Upper lobe of left lung (tissue), 6 donors: ENCODE data around the gene PEX11B. TPM values are rescaled to one million over a fixed set of nuclear protein-coding genes. Genes with fewer than 3 reads are reported as not detected.

Experiments used
- ATAC-seq, 2 donors: fragments of 200-7000 bp; cut with Tn5 transposase; one replicate each; pipeline ENCODE4 v1.9.1; 2022; ENCODE audit warnings: mild to moderate bottlenecking in 2 of 2, moderate library complexity in 2 of 2; ENCODE audit not compliant: low FRiP score in 2 of 2
- DNase-seq, 2 donors: peaks; one replicate each; pipeline ENCODE4 v3.0.0-alpha.2; 2019 to 2020
- H3K27ac ChIP-seq, 4 donors: fragments of 200-600 bp; sonication (generic); one replicate each; pipeline ENCODE4 v1.5.1; 2016 to 2019
- H3K27me3 ChIP-seq, 4 donors: fragments of 200-600 bp; sonication (generic); one replicate each; pipeline ENCODE4 v1.5.1; 2017 to 2019
- H3K36me3 ChIP-seq, 4 donors: fragments of 200-600 bp; sonication (generic); one replicate each; pipeline ENCODE4 v1.5.1; 2016 to 2019
- H3K4me1 ChIP-seq, 4 donors: fragments of 200-600 bp; sonication (generic); one replicate each; pipeline ENCODE4 v1.5.1; 2018 to 2019
- H3K4me3 ChIP-seq, 4 donors: fragments of 200-600 bp; sonication (generic); one replicate each; pipeline ENCODE4 v1.5.1; 2017 to 2019; ENCODE audit warnings: mild to moderate bottlenecking in 2 of 4, moderate library complexity in 1 of 4
- H3K9me3 ChIP-seq, 4 donors: fragments of 200-600 bp; sonication (generic); one replicate each; pipeline ENCODE4 v1.5.1; 2018 to 2019
- CTCF ChIP-seq, 6 experiments: fragments of 450-650 bp in 4 of 6; fragments of 200-600 bp in 2 of 6; sonication (generic) in 2 of 6; IDR thresholded peaks; one replicate each; pipeline ENCODE4 v1.5.1; 2016 to 2019; ENCODE audit warnings: antibody characterized with exemption in 6 of 6
- EP300 ChIP-seq, 4 donors: sonication (generic); formaldehyde crosslinking; IDR thresholded peaks; one replicate each; pipeline ENCODE4 v1.5.1; 2017; ENCODE audit warnings: antibody characterized with exemption in 4 of 4, control low read depth in 2 of 4
- POLR2A ChIP-seq, 4 donors: fragments of 450-650 bp; IDR thresholded peaks; one replicate each; pipeline ENCODE4 v1.5.1; 2016 to 2017; ENCODE audit warnings: antibody characterized with exemption in 4 of 4, mild to moderate bottlenecking in 2 of 4
- POLR2AphosphoS5 ChIP-seq, 2 donors: sonication (generic); formaldehyde crosslinking; IDR thresholded peaks; one replicate each; pipeline ENCODE4 v1.5.1; 2017; ENCODE audit warnings: antibody characterized with exemption in 2 of 2
- WGBS, 2 donors: methylation state at CpG; one replicate each; pipeline ENCODE4 v1.1.5; 2017 to 2018; 5-methylcytosine and 5-hydroxymethylcytosine counted together
- total RNA-seq, 6 donors: library from RNA; depleted of rRNA in 4 of 6; stranded (reverse); fragments of >200 nt in 4 of 6; gene quantifications; one replicate each; pipeline versions ENCODE4 v1.1.0 to v1.2.1, GENCODE V29; 2016 to 2021
- donor health status: DM: no; HTN: no; CAD: no; lungs with moderate emphysema.
- donor health status: DM: no; HTN: yes; CAD: no; lungs with severe emphysema.

PEX11B gene
- total RNA-seq, 6 donors from 2014 or later = 15.2 to 29.5 (median 26.9) TPM

GRCh38 chr1:145958734-145959133 is 40.2 kb upstream of the PEX11B start:
- peaks cover 60 to 95% (median 64%) of the 10 kb centered on the region in 4 donors for H3K4me1 ChIP-seq
- H3K27me3 ChIP-seq = no peaks in the 10 kb centered on the region
- no peaks in the 10 kb centered on the region for H3K9me3 ChIP-seq
- ATAC-seq (no peak), DNase-seq (no peak)
- peak overlapping the region in 2 of 4 donors; percentile 53 to 99 for H3K27ac ChIP-seq
- H3K36me3 ChIP-seq = peaks cover 0 to 3% (median 0%) of the 10 kb centered on the region in 4 donors
- TF ChIP-seq EP300 (IDR thresholded peaks at IDR 0.05) (no peak), CTCF (IDR thresholded peaks at IDR 0.05) (no peak), POLR2A (IDR thresholded peaks at IDR 0.05) (no peak), POLR2AphosphoS5 (IDR thresholded peaks at IDR 0.05) (no peak)
- no peak overlapping the region for H3K4me3 ChIP-seq

GRCh38 chr1:145957443-145958319 is 39.2 kb upstream of the PEX11B start, which contains the start of gene LIX1L:
Gene LIX1L (minus strand): TSS chr1:145958017. CDS start chr1:145957927, 90 bp downstream.
- peak within 1 kb of the TSS; percentile 34 to 89 (median 82) for H3K4me3 ChIP-seq
- H3K27ac ChIP-seq = peak within 1 kb of the TSS; percentile 89 to 99 (median 93)
- peaks cover 0 to 3% (median 0%) of the 10 kb centered on the region in 4 donors for H3K36me3 ChIP-seq
- H3K9me3 ChIP-seq = no peaks in the 10 kb centered on the region
- H3K27me3 ChIP-seq = no peaks in the 10 kb centered on the region
- peak; percentile 94 to 98 for ATAC-seq
- peak; percentile 93 to 98 for DNase-seq
- peaks cover 49 to 85% (median 53%) of the 10 kb centered on the region in 4 donors for H3K4me1 ChIP-seq
- peak; percentile 62 to 92 for TF ChIP-seq POLR2AphosphoS5 (IDR thresholded peaks at IDR 0.05)
- no peak for TF ChIP-seq EP300 (IDR thresholded peaks at IDR 0.05)
- TF ChIP-seq POLR2A (IDR thresholded peaks at IDR 0.05) = peak in 3 of 4 donors; percentile 37 to 85 (median 42)
- TF ChIP-seq CTCF (IDR thresholded peaks at IDR 0.05) = no peak
- WGBS, 2 donors = 1 to 2% methylated on average over 12 to 17 of the region's 60 CpGs

- TF ChIP-seq EP300 (IDR thresholded peaks at IDR 0.05) (no peak), POLR2A (IDR thresholded peaks at IDR 0.05) (peak in 1 of 4 donors; percentile 23), CTCF (IDR thresholded peaks at IDR 0.05) (no peak)
- Histone ChIP-seq H3K4me1 (peaks cover 42 to 78% (median 47%) of the 10 kb centered on the region in 4 donors), H3K4me3 (peak overlapping the region; percentile 34 to 89 (median 82)), H3K27ac (peak overlapping the region; percentile 89 to 99 (median 93)), H3K36me3 (peaks cover 0 to 6% (median 0%) of the 10 kb centered on the region in 4 donors), H3K9me3 (no peaks in the 10 kb centered on the region), H3K27me3 (no peaks in the 10 kb centered on the region)
- 16 to 32% methylated on average over 3 of the region's 3 CpGs for WGBS, 2 donors
- no peak for DNase-seq
- no peak for ATAC-seq
Observed at GRCh38 chr1:145956781-145957442, 38.4 kb upstream of the PEX11B start.

GRCh38 chr1:145956361-145956760 is 37.8 kb upstream of the PEX11B start:
- no peaks in the 10 kb centered on the region for H3K27me3 ChIP-seq
- H3K27ac ChIP-seq = peak overlapping the region; percentile 89 to 99 (median 93)
- TF ChIP-seq EP300 (IDR thresholded peaks at IDR 0.05) = no peak
- TF ChIP-seq POLR2AphosphoS5 (IDR thresholded peaks at IDR 0.05) = no peak
- TF ChIP-seq POLR2A (IDR thresholded peaks at IDR 0.05) = no peak
- TF ChIP-seq CTCF (IDR thresholded peaks at IDR 0.05) = no peak
- ATAC-seq (no peak), DNase-seq (no peak)
- peaks cover 0 to 11% (median 0%) of the 10 kb centered on the region in 4 donors for H3K36me3 ChIP-seq
- H3K4me1 ChIP-seq = peaks cover 36 to 72% (median 43%) of the 10 kb centered on the region in 4 donors
- no peaks in the 10 kb centered on the region for H3K9me3 ChIP-seq
- H3K4me3 ChIP-seq = peak overlapping the region; percentile 34 to 89 (median 82)
